K562 (cell line): ENCODE data around the gene HSF2. TPM values are rescaled to one million over a fixed set of nuclear protein-coding genes. Genes with fewer than 3 reads are reported as not detected.
A peak's percentile ranks its signal among the peaks of the same experiment; 100 is the strongest.

Experiments
- ATAC-seq: fragments of 200-7000 bp; cut with Tn5 transposase; 3 replicates; pipeline ENCODE4 v1.9.1; 2020; ENCODE audit warnings: moderate library complexity
- BruUV-seq: library from RNA; stranded (reverse); fragments of 400-500 nt; replicated peaks from 2 replicates; lab custom pipeline; 2021; lab: Mats Ljungman, UMichigan
- CTCF ChIA-PET: fragments of 300-600 bp; formaldehyde crosslinking; extraction: SDS; loops from one replicate; lab custom pipeline; 2021; ENCODE audit warnings: low intra/inter-chr PET ratio; lab: Yijun Ruan, JAX
- POLR2A ChIA-PET: fragments of 300-600, 350-650 bp; sonication (Branson Sonifier 250); formaldehyde crosslinking; extraction: SDS; loops from one replicate; lab custom pipeline; 2021; ENCODE audit warnings: antibody characterized with exemption, inconsistent platforms; lab: Yijun Ruan, JAX
- DNase-seq, 4 experiments: peaks; one replicate each; pipeline versions ENCODE4 v3.0.0 to v3.0.0-alpha.2; 2011 to 2018; ENCODE audit warnings: low spot score in 3 of 4, mixed read lengths in 3 of 4; ENCODE audit errors: extremely low read depth in 1 of 4
- FAIRE-seq: peaks from 2 replicates; lab custom pipeline; 2011; peaks lifted over from hg19 to GRCh38; lab: Jason Lieb, UNC
- H2AFZ ChIP-seq: 2 replicates; pipeline ENCODE4 v1.6.0; 2011; ENCODE audit warnings: low read depth, low read length, control low read depth, inconsistent platforms
- H3K27ac ChIP-seq: fragments of 200-600 bp; 3 replicates; pipeline ENCODE4 v1.8.0; 2011; ENCODE audit warnings: low read depth, mild to moderate bottlenecking, control low read depth, inconsistent platforms, low read length, moderate library complexity, mixed read lengths; ENCODE audit errors: extremely low read depth
- H3K27me3 ChIP-seq, 2 experiments: fragments of 300-600 bp in 1 of 2; 2 replicates in 1 of 2; 3 replicates in 1 of 2; pipeline versions ENCODE4 v1.6.0 to v1.8.0; 2011; ENCODE audit warnings: inconsistent platforms in 2 of 2, low read length in 2 of 2, mild to moderate bottlenecking in 1 of 2, mixed read lengths in 1 of 2, moderate library complexity in 1 of 2; ENCODE audit not compliant: control insufficient read depth in 2 of 2, insufficient read depth in 2 of 2
- H3K36me3 ChIP-seq: fragments of 300-600 bp; 3 replicates; pipeline ENCODE4 v1.8.0; 2011; ENCODE audit warnings: mild to moderate bottlenecking, low read length, inconsistent platforms; ENCODE audit not compliant: control insufficient read depth, insufficient read depth
- H3K4me1 ChIP-seq, 2 experiments: fragments of 200-600 bp in 1 of 2; replicated peaks in 1 of 2; 2 replicates in 1 of 2; 3 replicates in 1 of 2; pipeline versions ENCODE4 v1.5.1 to v1.8.0; 2011; ENCODE audit warnings: inconsistent platforms in 2 of 2, low read length in 2 of 2, mild to moderate bottlenecking in 1 of 2, mixed read lengths in 1 of 2, moderate library complexity in 1 of 2; ENCODE audit not compliant: control insufficient read depth in 2 of 2, insufficient read depth in 2 of 2
- H3K4me2 ChIP-seq: 2 replicates; pipeline ENCODE4 v1.6.1; 2011; ENCODE audit warnings: low read length, control low read depth, inconsistent platforms, mixed read lengths; ENCODE audit not compliant: insufficient read depth
- H3K4me3 ChIP-seq: fragments of 200-600 bp; sonication (generic), shearing (Covaris generic); 2 replicates; pipeline ENCODE4 v1.5.1; 2016; ENCODE audit warnings: control low read depth, inconsistent platforms
- H3K79me2 ChIP-seq: fragments of 200-600 bp; 3 replicates; pipeline ENCODE4 v1.8.0; 2011; ENCODE audit warnings: low read length, inconsistent platforms; ENCODE audit not compliant: control insufficient read depth, insufficient read depth
- H3K9ac ChIP-seq, 2 experiments: 2 replicates each; pipeline versions ENCODE4 v1.6.0 to v1.6.1; 2011; ENCODE audit warnings: low read depth in 2 of 2, low read length in 2 of 2, control low read depth in 1 of 2, inconsistent platforms in 1 of 2, mild to moderate bottlenecking in 1 of 2, mixed read lengths in 1 of 2; ENCODE audit not compliant: insufficient read depth in 1 of 2
- H3K9me1 ChIP-seq: one replicate; pipeline ENCODE4 v1.6.0; 2011; ENCODE audit warnings: inconsistent platforms, mild to moderate bottlenecking, low read length, moderate library complexity; ENCODE audit not compliant: control insufficient read depth, insufficient read depth
- H3K9me3 ChIP-seq: replicated peaks from 2 replicates; pipeline ENCODE4 v1.5.1; 2011; ENCODE audit warnings: low read depth, low read length, inconsistent platforms; ENCODE audit not compliant: control insufficient read depth, insufficient read depth
- H4K20me1 ChIP-seq: replicated peaks from 2 replicates; pipeline ENCODE4 v1.6.1; 2011; ENCODE audit warnings: low read length, inconsistent platforms, mixed read lengths; ENCODE audit not compliant: control insufficient read depth, insufficient read depth
- HDAC2 ChIP-seq: fragments of 450-650 bp; IDR thresholded peaks from 2 replicates; pipeline ENCODE4 v1.6.1; 2016; ENCODE audit warnings: mild to moderate bottlenecking
- MYBL2 ChIP-seq, 2 experiments: fragments of 450-650 bp in 1 of 2; sonication (generic) in 1 of 2; formaldehyde crosslinking in 1 of 2; IDR thresholded peaks; 2 replicates each; pipeline versions ENCODE4 v1.6.1 to v1.8.1; 2017 to 2022; ENCODE audit warnings: borderline replicate concordance in 1 of 2, inconsistent platforms in 1 of 2, low read depth in 1 of 2, mild to moderate bottlenecking in 1 of 2, missing genetic modification reagents in 1 of 2, moderate library complexity in 1 of 2
- ZNF696 ChIP-seq: fragments of 250-450 bp; sonication (Bioruptor Pico); conservative IDR thresholded peaks from 2 replicates; pipeline ENCODE4 v1.4.0; 2020; ENCODE audit warnings: mild to moderate bottlenecking, moderate library complexity
- WGBS: fragments of 100-300 bp; shearing (Covaris generic); methylation state at CpG from one replicate; pipeline ENCODE4 v1.1.6; 2016; ENCODE audit warnings: low coverage, mixed read lengths; ENCODE audit not compliant: insufficient coverage; ENCODE audit errors: missing lambda C conversion rate; 5-methylcytosine and 5-hydroxymethylcytosine counted together
- in situ Hi-C: fragments of 300-500 bp; cut with MboI; formaldehyde crosslinking; loops from 4 replicates; pipeline ENCODE4 v1.15.0; 2018; ENCODE audit warnings: inconsistent platforms, mixed read lengths
- intact Hi-C: fragments of 100-400 bp; cut with micrococcal nuclease; formaldehyde crosslinking; loops from 2 replicates; pipeline ENCODE4 v1.14.2; 2022
- polyA plus RNA-seq, 8 experiments: library from polyadenylated mRNA; depleted of rRNA in 4 of 8; stranded (reverse) in 5 of 8; unstranded in 3 of 8; fragments of >200 nt; fragmentation: Nextera tagmentation in 2 of 8; fragmentation: Illumina TruSeq in 1 of 8; extraction: Ambion mirVana in 2 of 8; extraction: Trizol in 1 of 8; gene quantifications; 2 replicates each; pipeline versions ENCODE4 v1.2.1 to v1.2.3, GENCODE V29; 2011 to 2014; ENCODE audit warnings: inconsistent platforms in 1 of 8, missing spikeins in 1 of 8
- total RNA-seq, 7 experiments: library from RNA; depleted of rRNA in 6 of 7; stranded (reverse); fragments of >200 nt in 6 of 7; fragmentation: Illumina TruSeq in 2 of 7; extraction: Trizol in 2 of 7; gene quantifications; 2 replicates each; pipeline versions ENCODE4 v1.2.1 to v1.2.3, GENCODE V29; 2011 to 2021; ENCODE audit warnings: low replicate concordance in 1 of 7
- TF ChIP-seq, protein P1 (sequence below): fragments of 150-350 bp; IDR thresholded peaks from 2 replicates; pipeline ENCODE4 v1.6.1; 2014; ENCODE audit warnings: low read depth, mild to moderate bottlenecking, low read length, borderline replicate concordance
- TF ChIP-seq, protein P2 (sequence below): fragments of 450-650 bp; formaldehyde crosslinking; IDR thresholded peaks from 2 replicates; pipeline ENCODE4 v1.4.0; 2020; ENCODE audit warnings: mild to moderate bottlenecking, moderate library complexity
- TF ChIP-seq, protein P3 (sequence below): fragments of 250-450 bp; sonication (Bioruptor Pico); IDR thresholded peaks from 2 replicates; pipeline ENCODE4 v1.4.0; 2020; ENCODE audit warnings: borderline replicate concordance

The HSF2 gene
- total and polyA plus RNA-seq, 9 of the 15 experiments (the other 6 are each of a cell fraction or from before 2014, with no cell fraction given) = 19.1 to 73.1 (median 29.2) TPM

DNA sequence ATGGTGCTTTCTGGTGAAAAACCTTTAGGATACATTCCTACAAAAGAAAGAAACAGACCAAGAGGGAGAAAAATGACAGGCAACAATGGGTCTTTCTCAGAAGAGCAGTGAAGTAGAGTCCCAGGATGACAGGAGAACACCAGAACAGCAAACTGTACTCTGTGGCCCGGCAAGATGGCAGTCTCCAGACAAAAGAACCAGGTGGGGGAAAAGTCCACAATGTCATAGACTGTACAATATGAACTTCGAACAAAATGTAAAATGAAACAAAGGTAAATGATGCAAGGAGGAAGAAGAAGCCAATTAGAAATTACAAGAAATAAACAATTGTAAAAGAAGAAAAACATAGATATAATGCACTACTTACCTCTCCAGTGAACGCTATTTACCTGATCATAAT lies 23.2 kb upstream of the HSF2 start:
- ATAC-seq (peak; percentile 49; the same call in 1 of the 3 replicates), DNase-seq (no peak), FAIRE-seq (no peak)
- no peaks in the 10 kb centered on the region for H3K9me3 ChIP-seq
- no peaks in the 10 kb centered on the region for H3K9me1 ChIP-seq
- H4K20me1 ChIP-seq = no peaks in the 10 kb centered on the region
- WGBS = 0% methylated on average over 3 of the region's 3 CpGs
- H3K36me3 ChIP-seq = no peaks in the 10 kb centered on the region
- H3K4me3 ChIP-seq = no peak overlapping the region
- no peak overlapping the region for H3K27ac ChIP-seq
- H2AFZ ChIP-seq = no peak overlapping the region
- BruUV-seq = no TSS peak
- POLR2A ChIA-PET = no interaction called here
- no peaks in the 10 kb centered on the region for H3K79me2 ChIP-seq
- intact Hi-C loops = loop anchor here (10.0 kb wide), 1 partner anchor 1051 kb away; no protein-coding TSS in a partner anchor
- no peaks in the 10 kb centered on the region for H3K4me1 ChIP-seq
- no peak overlapping the region for H3K9ac ChIP-seq
- in situ Hi-C loops = loop anchor here (5.0 kb wide), 1 partner anchor 1649 kb away; no protein-coding TSS in a partner anchor
- no peaks in the 10 kb centered on the region for H3K27me3 ChIP-seq
- CTCF ChIA-PET = no interaction called here
- TF ChIP-seq, protein P1, sequence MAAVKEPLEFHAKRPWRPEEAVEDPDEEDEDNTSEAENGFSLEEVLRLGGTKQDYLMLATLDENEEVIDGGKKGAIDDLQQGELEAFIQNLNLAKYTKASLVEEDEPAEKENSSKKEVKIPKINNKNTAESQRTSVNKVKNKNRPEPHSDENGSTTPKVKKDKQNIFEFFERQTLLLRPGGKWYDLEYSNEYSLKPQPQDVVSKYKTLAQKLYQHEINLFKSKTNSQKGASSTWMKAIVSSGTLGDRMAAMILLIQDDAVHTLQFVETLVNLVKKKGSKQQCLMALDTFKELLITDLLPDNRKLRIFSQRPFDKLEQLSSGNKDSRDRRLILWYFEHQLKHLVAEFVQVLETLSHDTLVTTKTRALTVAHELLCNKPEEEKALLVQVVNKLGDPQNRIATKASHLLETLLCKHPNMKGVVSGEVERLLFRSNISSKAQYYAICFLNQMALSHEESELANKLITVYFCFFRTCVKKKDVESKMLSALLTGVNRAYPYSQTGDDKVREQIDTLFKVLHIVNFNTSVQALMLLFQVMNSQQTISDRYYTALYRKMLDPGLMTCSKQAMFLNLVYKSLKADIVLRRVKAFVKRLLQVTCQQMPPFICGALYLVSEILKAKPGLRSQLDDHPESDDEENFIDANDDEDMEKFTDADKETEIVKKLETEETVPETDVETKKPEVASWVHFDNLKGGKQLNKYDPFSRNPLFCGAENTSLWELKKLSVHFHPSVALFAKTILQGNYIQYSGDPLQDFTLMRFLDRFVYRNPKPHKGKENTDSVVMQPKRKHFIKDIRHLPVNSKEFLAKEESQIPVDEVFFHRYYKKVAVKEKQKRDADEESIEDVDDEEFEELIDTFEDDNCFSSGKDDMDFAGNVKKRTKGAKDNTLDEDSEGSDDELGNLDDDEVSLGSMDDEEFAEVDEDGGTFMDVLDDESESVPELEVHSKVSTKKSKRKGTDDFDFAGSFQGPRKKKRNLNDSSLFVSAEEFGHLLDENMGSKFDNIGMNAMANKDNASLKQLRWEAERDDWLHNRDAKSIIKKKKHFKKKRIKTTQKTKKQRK = no peak
- TF ChIP-seq HDAC2 = no peak
- no peak for TF ChIP-seq MYBL2 (IDR thresholded peaks at IDR 0.05; ENCODE audit: low read depth)
- TF ChIP-seq MYBL2 (CRISPR knock-in tag; IDR thresholded peaks at IDR 0.05; ENCODE audit: borderline replicate concordance) = no peak
- no peak for TF ChIP-seq ZNF696 (CRISPR knock-in tag)
- TF ChIP-seq, protein P2, sequence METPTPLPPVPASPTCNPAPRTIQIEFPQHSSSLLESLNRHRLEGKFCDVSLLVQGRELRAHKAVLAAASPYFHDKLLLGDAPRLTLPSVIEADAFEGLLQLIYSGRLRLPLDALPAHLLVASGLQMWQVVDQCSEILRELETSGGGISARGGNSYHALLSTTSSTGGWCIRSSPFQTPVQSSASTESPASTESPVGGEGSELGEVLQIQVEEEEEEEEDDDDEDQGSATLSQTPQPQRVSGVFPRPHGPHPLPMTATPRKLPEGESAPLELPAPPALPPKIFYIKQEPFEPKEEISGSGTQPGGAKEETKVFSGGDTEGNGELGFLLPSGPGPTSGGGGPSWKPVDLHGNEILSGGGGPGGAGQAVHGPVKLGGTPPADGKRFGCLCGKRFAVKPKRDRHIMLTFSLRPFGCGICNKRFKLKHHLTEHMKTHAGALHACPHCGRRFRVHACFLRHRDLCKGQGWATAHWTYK = no peak
- TF ChIP-seq, protein P3, sequence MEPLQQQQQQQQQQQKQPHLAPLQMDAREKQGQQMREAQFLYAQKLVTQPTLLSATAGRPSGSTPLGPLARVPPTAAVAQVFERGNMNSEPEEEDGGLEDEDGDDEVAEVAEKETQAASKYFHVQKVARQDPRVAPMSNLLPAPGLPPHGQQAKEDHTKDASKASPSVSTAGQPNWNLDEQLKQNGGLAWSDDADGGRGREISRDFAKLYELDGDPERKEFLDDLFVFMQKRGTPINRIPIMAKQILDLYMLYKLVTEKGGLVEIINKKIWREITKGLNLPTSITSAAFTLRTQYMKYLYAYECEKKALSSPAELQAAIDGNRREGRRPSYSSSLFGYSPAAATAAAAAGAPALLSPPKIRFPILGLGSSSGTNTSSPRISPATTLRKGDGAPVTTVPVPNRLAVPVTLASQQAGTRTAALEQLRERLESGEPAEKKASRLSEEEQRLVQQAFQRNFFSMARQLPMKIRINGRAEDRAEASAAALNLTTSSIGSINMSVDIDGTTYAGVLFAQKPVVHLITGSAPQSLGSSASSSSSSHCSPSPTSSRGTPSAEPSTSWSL = no peak
- no peak overlapping the region for H3K4me2 ChIP-seq
